ENCODE results near the gene EPN1. TPM values are rescaled to one million over a fixed set of nuclear protein-coding genes. Genes with fewer than 3 reads are reported as not detected.

The EPN1 gene
- total RNA-seq, 1 donor from 2014 or later: 40.3 TPM

DNA sequence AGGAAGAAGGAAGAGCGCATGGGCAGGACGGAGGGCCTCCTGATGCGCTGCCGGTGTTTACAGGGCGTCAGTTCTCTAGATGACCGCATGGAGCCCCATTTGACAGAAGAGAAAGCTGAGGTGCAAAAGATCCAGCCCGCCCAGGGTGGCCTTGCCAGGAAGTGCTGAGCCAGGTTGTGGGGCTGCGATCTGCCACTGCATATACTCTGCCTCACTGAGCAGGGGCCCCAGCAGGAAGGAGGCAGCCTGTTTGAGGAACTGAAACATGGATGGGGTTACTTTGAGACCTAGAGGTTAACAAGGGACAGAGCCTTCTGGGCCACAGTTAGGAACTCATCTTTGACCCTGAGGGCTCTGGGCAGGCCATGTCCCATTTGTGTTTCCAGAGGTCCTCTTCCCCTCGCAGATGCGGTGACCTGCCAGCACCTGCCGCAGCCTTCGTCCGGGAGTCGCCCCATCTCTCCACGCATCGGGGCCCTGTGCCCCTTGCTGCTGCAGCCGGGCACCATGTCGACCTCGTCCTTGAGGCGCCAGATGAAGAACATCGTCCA, 3.2 kb downstream of the EPN1 start:
- Mint-ChIP-seq H3K4me3 (ENCODE audit: low read depth) (no peak overlapping the region), H3K27me3 (ENCODE audit: low read depth) (no peaks in the 10 kb centered on the region), H3K9me3 (no peaks in the 10 kb centered on the region), H3K36me3 (ENCODE audit: low read depth) (peaks cover 47% of the 10 kb centered on the region), H3K27ac (no peak overlapping the region), H3K4me1 (ENCODE audit: low read depth) (peaks cover 37% of the 10 kb centered on the region)
- DNase-seq (ENCODE audit: low spot score): no peak
- intact Hi-C loops (cut with micrococcal nuclease): loop anchor here (5.0 kb wide), 1 partner anchor 36 kb away; the partner anchor contains the start of genes ZNF580 and ZNF581

DNA sequence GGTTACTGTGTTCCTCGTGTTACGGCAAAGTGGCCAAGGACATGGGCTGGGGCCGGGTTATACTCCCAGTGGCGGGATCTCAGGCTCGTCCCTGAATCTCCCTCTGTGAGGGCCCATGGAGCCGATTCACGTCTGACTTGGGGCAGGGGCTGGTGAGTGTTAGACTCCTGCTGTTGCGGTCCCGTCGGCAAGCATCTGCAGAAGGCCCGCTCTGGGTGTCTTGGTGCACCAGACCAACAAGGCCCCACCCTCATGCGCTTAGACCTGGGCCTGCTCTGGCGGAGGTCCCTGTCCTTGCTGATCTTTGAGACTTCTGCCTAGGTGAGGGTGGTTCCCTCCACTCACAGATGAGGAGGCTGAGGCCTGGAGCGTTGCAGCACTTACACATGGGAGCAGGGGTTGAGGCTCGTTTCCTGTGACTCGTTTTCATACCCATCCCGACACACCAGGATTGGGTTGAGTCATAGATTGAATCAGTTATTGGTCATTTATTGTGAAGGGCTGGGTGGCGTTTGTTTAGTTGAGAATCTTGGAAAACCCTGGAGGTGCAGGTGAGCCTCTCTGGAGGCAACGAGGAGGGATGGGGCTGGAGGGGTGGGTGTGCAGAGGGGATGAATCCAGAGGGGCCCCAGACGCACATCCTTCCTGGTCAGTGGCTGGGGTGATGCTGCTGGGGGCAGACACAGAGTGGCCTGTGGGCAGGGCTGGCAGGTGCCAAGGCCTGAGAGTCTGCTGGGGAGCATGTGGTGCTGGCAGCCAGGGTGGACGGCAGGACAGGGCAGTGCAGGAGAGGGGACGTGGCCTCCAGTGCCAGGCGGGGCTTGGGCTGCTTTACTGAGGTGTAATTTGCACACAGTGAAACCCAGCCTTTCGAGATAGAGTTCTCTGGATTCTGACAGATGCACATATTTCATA, 4.6 kb downstream of the EPN1 start:
- H3K27ac Mint-ChIP-seq: peak overlapping the region; percentile 6
- intact Hi-C loops (cut with micrococcal nuclease): loop anchor here (5.0 kb wide), 1 partner anchor 37 kb away; the partner anchor contains the start of genes ZNF580 and ZNF581
- no peaks in the 10 kb centered on the region for H3K27me3 Mint-ChIP-seq (ENCODE audit: low read depth)
- no peak for DNase-seq (ENCODE audit: low spot score)
- peaks cover 31% of the 10 kb centered on the region for H3K4me1 Mint-ChIP-seq (ENCODE audit: low read depth)
- H3K4me3 Mint-ChIP-seq (ENCODE audit: low read depth): no peak overlapping the region
- peaks cover 41% of the 10 kb centered on the region for H3K36me3 Mint-ChIP-seq (ENCODE audit: low read depth)
- H3K9me3 Mint-ChIP-seq: no peaks in the 10 kb centered on the region

DNA sequence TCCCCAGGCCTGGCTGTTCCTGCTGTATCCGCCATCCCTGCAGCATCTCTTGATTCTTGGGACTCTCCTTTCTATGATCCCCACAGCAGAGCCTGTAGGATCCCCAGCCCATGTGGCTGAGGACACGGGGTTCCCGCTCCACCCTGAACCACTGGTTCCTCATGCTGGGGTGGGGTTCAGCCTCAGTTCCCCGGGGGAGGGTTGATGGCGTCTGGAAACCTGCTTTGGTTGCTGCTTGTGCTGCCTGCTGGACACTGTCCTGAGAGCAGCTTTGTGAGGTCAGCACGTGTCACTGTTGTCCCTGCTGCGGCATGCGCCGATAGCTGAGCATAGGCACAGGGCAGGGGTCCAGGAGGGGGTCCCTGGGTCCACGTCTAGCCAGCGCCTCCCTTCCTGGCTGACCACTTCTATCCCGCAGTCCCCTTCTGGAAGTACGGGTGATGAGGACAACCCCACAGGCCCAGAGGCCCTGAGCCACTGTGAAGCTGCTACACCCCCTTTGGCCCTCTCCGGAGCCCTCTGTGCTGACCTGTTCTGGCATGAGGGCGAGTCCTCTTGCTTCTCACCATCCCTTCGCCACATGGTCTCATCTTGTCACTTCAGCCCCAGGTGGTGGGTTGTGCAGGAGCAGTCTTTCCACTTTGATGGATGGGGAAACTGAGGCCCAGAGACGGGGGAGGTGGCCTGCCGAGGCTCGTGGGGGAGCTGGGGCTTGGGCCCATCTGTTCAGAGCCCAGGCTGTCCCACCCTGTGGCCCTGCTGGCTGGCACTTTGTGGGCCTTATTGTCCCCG, 5.5 kb downstream of the EPN1 start:
- DNase-seq (ENCODE audit: low spot score): no peak
- Mint-ChIP-seq H3K27ac (no peak overlapping the region), H3K36me3 (ENCODE audit: low read depth) (peaks cover 46% of the 10 kb centered on the region), H3K4me1 (ENCODE audit: low read depth) (peaks cover 29% of the 10 kb centered on the region), H3K4me3 (ENCODE audit: low read depth) (no peak overlapping the region), H3K27me3 (ENCODE audit: low read depth) (no peaks in the 10 kb centered on the region), H3K9me3 (no peaks in the 10 kb centered on the region)
- intact Hi-C loops (cut with micrococcal nuclease): no loop called here

DNA sequence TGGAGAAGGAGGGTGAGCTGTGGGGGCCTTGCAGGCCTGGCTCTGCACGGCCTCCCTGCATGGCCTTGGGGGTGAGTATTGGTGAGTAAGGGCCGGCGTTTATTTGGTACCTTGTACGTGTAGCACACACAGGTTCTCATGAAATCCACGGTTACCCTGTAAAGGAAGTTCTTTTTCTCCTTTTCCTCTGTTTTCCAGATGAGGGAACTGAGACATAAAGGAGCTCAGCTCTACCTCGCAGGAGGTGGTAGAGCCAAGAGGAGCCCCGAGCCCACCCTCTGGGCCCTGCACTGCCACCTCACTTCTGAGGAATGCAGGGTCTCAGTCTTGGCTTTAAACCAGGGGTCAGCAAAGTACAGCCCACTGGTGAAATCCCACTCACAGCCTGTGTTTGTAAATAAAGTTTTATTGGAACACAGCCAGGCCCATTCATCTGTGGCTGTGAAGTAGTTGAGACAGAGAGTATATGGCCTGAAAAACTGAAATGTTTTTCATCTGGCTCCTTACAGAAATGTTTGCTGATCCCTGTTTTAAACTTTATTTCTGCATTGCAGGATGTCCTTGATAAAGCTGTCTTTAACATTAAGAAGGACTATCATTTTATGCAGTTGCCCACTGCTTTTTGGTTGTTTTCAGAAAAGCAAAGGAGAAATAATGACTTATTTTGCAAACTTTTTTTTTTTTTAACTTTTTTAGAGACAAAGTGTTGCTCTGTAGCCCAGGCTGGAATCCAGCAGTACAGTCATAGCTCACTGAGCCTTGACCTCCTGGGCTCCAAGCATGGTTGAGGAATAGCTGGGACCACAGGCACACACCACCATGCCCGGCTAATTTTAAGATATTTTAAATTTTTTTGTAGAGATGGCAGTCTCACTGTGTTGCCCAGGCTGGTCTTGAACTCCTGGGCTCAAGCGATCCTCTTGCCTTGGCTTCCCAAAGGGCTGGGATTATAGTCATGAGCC, 6.4 kb downstream of the EPN1 start:
- no peak overlapping the region for H3K4me3 Mint-ChIP-seq (ENCODE audit: low read depth)
- intact Hi-C loops (cut with micrococcal nuclease): no loop called here
- no peaks in the 10 kb centered on the region for H3K27me3 Mint-ChIP-seq (ENCODE audit: low read depth)
- H3K4me1 Mint-ChIP-seq (ENCODE audit: low read depth): peaks cover 20% of the 10 kb centered on the region
- H3K27ac Mint-ChIP-seq: no peak overlapping the region
- DNase-seq (ENCODE audit: low spot score): no peak
- peaks cover 50% of the 10 kb centered on the region for H3K36me3 Mint-ChIP-seq (ENCODE audit: low read depth)
- H3K9me3 Mint-ChIP-seq: no peaks in the 10 kb centered on the region

DNA sequence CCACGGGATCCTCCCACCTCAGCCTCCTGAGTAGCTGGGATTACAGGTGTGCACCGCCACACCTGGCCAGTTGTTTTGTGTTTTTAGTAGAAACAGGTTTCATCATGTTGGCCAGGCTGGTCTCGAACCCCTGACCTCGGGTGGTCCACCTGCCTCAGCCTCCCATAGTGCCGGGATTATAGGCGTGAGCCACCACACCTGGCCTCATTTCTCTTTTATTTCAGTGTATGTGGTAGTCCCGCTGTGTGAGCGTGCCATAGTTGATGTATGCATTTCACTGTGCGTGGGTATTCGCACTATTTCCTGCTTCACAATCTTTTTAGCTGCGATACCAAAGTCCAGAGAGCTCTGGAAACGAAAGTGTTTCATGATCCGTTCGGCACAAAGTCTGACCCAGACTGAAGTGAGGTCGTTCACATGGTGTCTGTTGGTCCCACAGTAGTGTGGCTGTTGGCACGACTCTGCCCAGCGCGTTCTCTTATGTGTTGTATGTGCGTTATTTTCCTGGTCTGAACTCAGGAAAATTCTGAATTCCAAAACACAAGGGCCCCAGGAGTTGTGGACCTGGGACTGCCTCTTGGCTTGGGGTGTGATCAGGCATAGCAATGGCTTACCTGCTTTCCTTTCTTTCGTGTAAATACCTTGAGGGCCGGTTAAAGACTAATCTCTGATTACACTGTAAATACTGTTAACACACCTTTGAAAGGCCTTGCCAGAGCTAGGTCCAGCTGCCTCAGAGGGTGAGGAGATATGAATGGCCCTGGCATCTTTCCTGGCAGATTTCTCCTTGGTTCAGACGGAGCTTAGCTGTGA, 8.6 kb downstream of the EPN1 start:
- H3K9me3 Mint-ChIP-seq: no peaks in the 10 kb centered on the region
- no peak for DNase-seq (ENCODE audit: low spot score)
- no peak overlapping the region for H3K27ac Mint-ChIP-seq
- H3K36me3 Mint-ChIP-seq (ENCODE audit: low read depth): peaks cover 38% of the 10 kb centered on the region
- H3K4me1 Mint-ChIP-seq (ENCODE audit: low read depth): peaks cover 5% of the 10 kb centered on the region
- H3K4me3 Mint-ChIP-seq (ENCODE audit: low read depth): no peak overlapping the region
- H3K27me3 Mint-ChIP-seq (ENCODE audit: low read depth): no peaks in the 10 kb centered on the region
- intact Hi-C loops (cut with micrococcal nuclease): no loop called here

DNA sequence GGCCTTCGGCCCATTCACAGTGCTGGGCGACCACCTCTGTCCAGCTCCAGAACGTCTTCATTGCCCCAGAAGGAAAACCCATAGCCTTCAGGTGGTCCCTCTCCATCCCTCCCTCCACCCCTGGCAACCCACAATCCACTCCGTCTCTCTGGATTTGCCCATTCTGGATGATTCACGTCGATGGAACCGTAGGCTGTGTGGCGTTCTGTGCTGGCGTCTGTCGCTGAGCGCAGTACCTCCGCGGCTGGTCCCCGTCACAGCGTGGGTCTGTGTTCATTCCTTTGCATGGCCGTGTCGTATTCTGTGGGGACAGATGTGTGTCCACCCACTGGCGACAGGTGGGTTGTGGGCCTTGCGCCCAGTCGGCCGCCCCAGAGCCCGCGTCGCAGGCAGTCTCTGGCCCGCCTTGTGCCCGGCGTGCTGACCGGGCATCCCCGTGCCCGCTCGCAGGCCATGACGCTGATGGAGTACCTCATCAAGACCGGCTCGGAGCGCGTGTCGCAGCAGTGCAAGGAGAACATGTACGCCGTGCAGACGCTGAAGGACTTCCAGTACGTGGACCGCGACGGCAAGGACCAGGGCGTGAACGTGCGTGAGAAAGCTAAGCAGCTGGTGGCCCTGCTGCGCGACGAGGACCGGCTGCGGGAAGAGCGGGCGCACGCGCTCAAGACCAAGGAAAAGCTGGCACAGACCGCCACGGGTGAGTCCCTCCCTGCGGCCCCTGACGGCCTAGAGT, 10.1 kb downstream of the EPN1 start:
- peaks cover 35% of the 10 kb centered on the region for H3K36me3 Mint-ChIP-seq (ENCODE audit: low read depth)

DNA sequence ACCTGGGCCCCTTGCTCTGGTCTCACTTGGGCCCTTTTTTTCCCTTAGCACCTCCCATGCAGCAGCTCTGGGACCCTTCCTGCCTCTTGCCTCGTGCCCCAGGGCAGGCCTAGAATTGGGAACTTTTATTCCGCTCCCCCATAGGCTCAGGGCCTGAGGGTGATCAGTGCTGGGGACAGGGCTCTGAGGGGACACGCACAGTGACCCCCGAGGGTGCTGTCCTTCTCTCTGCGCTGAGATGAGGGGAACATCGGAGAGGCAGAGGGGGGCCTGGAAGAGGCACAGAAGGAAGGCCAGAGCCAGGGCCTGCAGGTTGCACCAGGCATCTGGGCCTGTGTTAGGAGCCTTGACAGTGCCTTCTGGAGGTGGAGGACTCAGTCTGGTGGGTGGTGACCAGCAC, 10.8 kb downstream of the EPN1 start:
- DNase-seq (ENCODE audit: low spot score): no peak
- H3K4me1 Mint-ChIP-seq (ENCODE audit: low read depth): no peaks in the 10 kb centered on the region
- H3K9me3 Mint-ChIP-seq: no peaks in the 10 kb centered on the region
- intact Hi-C loops (cut with micrococcal nuclease): no loop called here
- no peak overlapping the region for H3K4me3 Mint-ChIP-seq (ENCODE audit: low read depth)
- peaks cover 39% of the 10 kb centered on the region for H3K36me3 Mint-ChIP-seq (ENCODE audit: low read depth)
- H3K27me3 Mint-ChIP-seq (ENCODE audit: low read depth): no peaks in the 10 kb centered on the region
- no peak overlapping the region for H3K27ac Mint-ChIP-seq

More for the DNA sequence above, 10.1 kb downstream of the EPN1 start:
- no peaks in the 10 kb centered on the region for H3K9me3 Mint-ChIP-seq
- DNase-seq (ENCODE audit: low spot score): no peak
- intact Hi-C loops (cut with micrococcal nuclease): no loop called here
- H3K27ac Mint-ChIP-seq: no peak overlapping the region
- H3K4me3 Mint-ChIP-seq (ENCODE audit: low read depth): no peak overlapping the region
- H3K27me3 Mint-ChIP-seq (ENCODE audit: low read depth): no peaks in the 10 kb centered on the region
- H3K4me1 Mint-ChIP-seq (ENCODE audit: low read depth): no peaks in the 10 kb centered on the region

DNA sequence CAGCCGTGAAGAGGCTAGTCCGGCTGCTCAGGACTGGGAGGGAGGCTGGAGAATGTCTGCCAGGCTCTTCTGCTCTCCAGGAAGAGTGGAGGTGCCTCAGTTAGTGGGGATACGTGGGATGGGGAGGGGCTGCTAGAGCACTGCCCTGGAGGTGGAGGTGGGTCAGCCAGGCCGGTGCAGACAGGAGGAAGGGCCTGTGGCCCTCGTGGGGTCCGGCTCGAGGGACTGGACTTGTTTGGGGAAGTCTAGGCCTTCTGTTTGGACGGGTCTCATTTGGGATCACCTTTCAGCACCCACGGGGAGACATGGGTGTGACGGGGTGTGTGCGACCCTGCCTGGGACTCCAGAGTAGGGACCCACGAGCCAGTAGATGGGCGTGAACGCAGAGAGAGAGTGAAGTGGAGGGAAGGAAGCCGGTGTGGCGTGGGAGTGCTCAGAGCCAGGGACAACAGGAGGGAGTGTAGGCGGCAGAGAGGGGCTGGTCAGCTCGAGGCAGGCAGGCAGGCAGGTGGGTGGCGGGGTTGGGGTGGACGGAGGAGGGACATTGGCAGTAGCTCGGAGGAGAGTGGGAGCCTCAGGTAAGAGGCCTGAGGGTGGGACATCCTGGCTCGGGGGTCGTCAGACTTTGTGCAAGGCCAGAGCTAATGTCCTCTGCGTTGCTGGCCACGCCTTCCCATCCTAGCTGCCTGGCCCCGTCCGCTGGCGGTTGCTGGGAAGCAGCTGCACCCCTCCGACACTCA, 11.5 kb downstream of the EPN1 start:
- no peak overlapping the region for H3K27ac Mint-ChIP-seq
- no peak overlapping the region for H3K4me3 Mint-ChIP-seq (ENCODE audit: low read depth)
- H3K27me3 Mint-ChIP-seq (ENCODE audit: low read depth): no peaks in the 10 kb centered on the region
- intact Hi-C loops (cut with micrococcal nuclease): no loop called here
- H3K9me3 Mint-ChIP-seq: no peaks in the 10 kb centered on the region
- DNase-seq (ENCODE audit: low spot score): no peak
- peaks cover 42% of the 10 kb centered on the region for H3K36me3 Mint-ChIP-seq (ENCODE audit: low read depth)
- H3K4me1 Mint-ChIP-seq (ENCODE audit: low read depth): no peaks in the 10 kb centered on the region

DNA sequence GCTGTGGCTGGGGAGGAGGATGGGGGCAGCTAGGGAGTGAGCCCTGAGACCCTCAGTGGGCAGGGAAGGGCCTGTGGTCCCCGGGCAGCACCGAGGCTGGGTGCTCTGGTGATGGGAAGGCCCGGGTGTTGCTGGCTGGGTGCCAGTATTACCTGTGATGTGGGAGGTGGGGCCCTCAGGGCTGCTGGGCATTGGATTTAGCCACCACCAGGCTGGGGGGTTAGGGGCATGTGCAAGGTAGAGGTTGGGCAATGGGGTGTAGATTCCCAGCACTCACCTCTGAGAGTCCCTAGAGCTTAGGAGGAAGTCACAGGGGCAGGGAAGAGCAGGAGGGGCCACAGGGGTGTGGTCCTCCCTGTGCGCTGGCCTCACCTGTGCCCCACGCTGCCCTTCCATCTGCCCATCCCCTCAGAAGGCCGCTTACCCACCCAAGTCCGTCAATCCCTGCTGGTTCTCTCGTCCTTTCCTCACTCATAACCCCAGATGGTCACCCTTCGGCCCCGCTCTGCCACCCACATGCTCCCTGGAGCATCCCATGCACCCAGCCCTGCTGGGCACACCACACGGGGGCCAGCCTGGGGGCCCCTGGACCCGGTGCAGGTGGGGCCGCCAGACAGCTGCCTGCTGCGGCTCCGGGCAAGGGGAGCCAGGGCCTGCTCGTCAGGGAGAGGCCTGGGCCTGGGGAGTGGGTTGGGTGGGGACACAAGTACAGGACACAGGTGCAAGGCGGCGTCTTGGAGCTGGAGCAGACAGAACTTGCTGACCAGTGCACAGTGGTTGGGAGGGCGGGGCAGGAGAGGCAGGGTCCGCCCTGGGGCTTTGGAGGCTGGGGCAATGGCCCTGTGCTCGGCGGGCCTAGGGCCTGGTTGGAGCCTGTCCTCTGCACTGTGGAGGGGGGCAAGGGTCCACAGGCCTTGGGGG, 12.5 kb downstream of the EPN1 start:
- H3K27ac Mint-ChIP-seq: no peak overlapping the region
- no peak for DNase-seq (ENCODE audit: low spot score)
- peaks cover 42% of the 10 kb centered on the region for H3K36me3 Mint-ChIP-seq (ENCODE audit: low read depth)
- intact Hi-C loops (cut with micrococcal nuclease): no loop called here
- H3K27me3 Mint-ChIP-seq (ENCODE audit: low read depth): no peaks in the 10 kb centered on the region
- H3K4me3 Mint-ChIP-seq (ENCODE audit: low read depth): no peak overlapping the region
- H3K9me3 Mint-ChIP-seq: no peaks in the 10 kb centered on the region
- no peaks in the 10 kb centered on the region for H3K4me1 Mint-ChIP-seq (ENCODE audit: low read depth)

All from activated T-helper 2 cell treated with anti-CD3 and anti-CD28 coated beads, Interferon-gamma antibody, Interleukin-2, Interleukin-4, amounts not matched to agents 10 μg/mL and 5 μg/mL and 100 μg/mL, durations not matched to agents 14 hours and 24 hours and 36 hours (primary cell).